GM23338 (cell line): ENCODE results near the gene SCN2B.

Source experiments
- CTCF ChIP-seq, 2 experiments: fragments of 200-600 bp in 1 of 2; sonication (generic) in 1 of 2; conservative IDR thresholded peaks; 2 replicates each; pipeline versions ENCODE4 v1.5.1 to v1.6.1; 2016 to 2017; ENCODE audit warnings: antibody characterized with exemption in 2 of 2, low read depth in 2 of 2, mild to moderate bottlenecking in 2 of 2, moderate library complexity in 1 of 2
- EZH2 ChIP-seq: fragments of 200-600 bp; sonication (generic); IDR thresholded peaks from one replicate; pipeline ENCODE4 v1.8.0; 2017; ENCODE audit warnings: antibody characterized with exemption, mild to moderate bottlenecking, low read depth; ENCODE audit not compliant: unreplicated experiment
- JUNB ChIP-seq: IDR thresholded peaks from one replicate; pipeline ENCODE4 v1.6.1; 2016; ENCODE audit warnings: antibody characterized with exemption; ENCODE audit not compliant: unreplicated experiment

- no peak for TF ChIP-seq EZH2
- TF ChIP-seq CTCF (conservative IDR thresholded peaks at IDR 0.05; ENCODE audit: low read depth in 2 of 2) = no peak
- no peak for TF ChIP-seq JUNB
These were observed 22.5 kb downstream of the SCN2B start for GRCh38 chr11:118153976-118154375.
